Subcutaneous abdominal adipose tissue (tissue), 5 donors: ENCODE results near the gene TBC1D5.
"Not testable (repeated sequence)": the region's sequence is repeated elsewhere in the genome, so short reads cannot be mapped to it uniquely, and the experiment has no call there.

ENCODE experiments used
- H3K27ac ChIP-seq: one replicate; pipeline ENCODE4 v1.7.0; 2013; ENCODE audit warnings: low read depth, mild to moderate bottlenecking, inconsistent platforms, low read length, moderate library complexity
- H3K27me3 ChIP-seq, 5 donors: one replicate each; pipeline ENCODE4 v1.7.0; 2013; ENCODE audit warnings: low read length in 5 of 5, inconsistent platforms in 1 of 5; ENCODE audit not compliant: control insufficient read depth in 5 of 5, insufficient read depth in 4 of 5
- H3K36me3 ChIP-seq, 5 donors: one replicate each; pipeline ENCODE4 v1.7.0; 2013; ENCODE audit warnings: low read length in 5 of 5; ENCODE audit not compliant: control insufficient read depth in 5 of 5, insufficient read depth in 5 of 5
- H3K4me1 ChIP-seq, 5 donors: one replicate each; pipeline ENCODE4 v1.7.0; 2013; ENCODE audit warnings: low read length in 5 of 5, mild to moderate bottlenecking in 3 of 5, moderate library complexity in 1 of 5; ENCODE audit not compliant: control insufficient read depth in 5 of 5, insufficient read depth in 5 of 5
- H3K4me3 ChIP-seq, 5 donors: one replicate each; pipeline ENCODE4 v1.7.0; 2013; ENCODE audit warnings: low read length in 5 of 5, low read depth in 1 of 5
- H3K9ac ChIP-seq, 5 donors: one replicate each; pipeline ENCODE4 v1.7.0; 2013; ENCODE audit warnings: low read length in 5 of 5, mild to moderate bottlenecking in 4 of 5, moderate library complexity in 3 of 5
- H3K9me3 ChIP-seq, 5 donors: one replicate each; pipeline ENCODE4 v1.7.0; 2013; ENCODE audit warnings: low read length in 5 of 5; ENCODE audit not compliant: control insufficient read depth in 5 of 5
- donor health status: healthy.
- donor health status: healthy.
- donor health status: healthy.
- donor health status: healthy.
- donor health status: healthy.

TBC1D5 gene

DNA sequence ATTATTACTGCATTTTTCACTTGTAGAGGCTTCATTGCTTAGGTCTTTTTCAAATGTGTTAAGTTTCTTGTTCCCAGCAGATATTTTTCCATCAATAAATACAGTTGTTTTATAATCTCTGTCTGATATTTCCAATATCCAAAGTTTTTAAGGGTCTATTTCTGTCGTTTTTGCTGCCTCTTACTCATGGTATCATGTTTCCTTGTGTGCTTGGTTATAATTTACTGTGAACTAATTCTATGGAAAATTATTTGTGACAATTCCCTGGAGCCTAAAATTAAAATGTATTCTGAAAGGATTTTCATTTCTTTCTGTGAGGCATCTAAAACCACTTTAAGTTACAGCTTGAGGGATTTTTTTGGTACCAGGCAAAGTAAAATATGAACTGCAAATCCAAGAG is 17.5 kb downstream of the TBC1D5 start:
- peaks cover 0 to 3% (median 0%) of the 10 kb centered on the region in 5 donors for H3K9me3 ChIP-seq
- H3K4me3 ChIP-seq, result no peak overlapping the region
- peaks cover 0 to 11% (median 10%) of the 10 kb centered on the region in 5 donors for H3K36me3 ChIP-seq
- H3K27me3 ChIP-seq, result no peaks in the 10 kb centered on the region
- no peaks in the 10 kb centered on the region for H3K4me1 ChIP-seq
- no peak overlapping the region for H3K9ac ChIP-seq
- no peak overlapping the region for H3K27ac ChIP-seq

DNA sequence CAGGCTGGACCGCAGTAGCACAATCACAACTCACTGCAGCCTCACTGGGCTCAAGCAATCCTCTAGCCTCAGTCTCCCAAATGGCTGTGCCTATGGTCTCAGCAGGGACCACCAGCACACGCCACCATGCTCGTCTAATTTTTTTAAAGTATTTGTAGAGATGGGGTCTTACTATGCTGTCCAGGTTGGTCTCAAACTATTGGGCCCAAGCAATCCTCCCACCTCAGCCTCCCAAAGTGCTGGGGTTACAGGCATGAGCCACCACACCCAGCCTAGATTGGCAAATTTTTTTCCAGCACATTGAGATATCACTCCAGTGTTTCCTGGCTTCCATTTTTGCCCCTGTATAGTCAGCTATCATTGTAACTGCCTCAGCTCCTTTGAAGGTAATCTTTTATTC is 18.3 kb downstream of the TBC1D5 start:
- no peak overlapping the region for H3K27ac ChIP-seq

GRCh38 chr3:17717411-17717810 is 25.0 kb downstream of the TBC1D5 start:
- H3K4me1 ChIP-seq, result peaks cover 0 to 4% (median 0%) of the 10 kb centered on the region in 5 donors
- H3K4me3 ChIP-seq, result no peak overlapping the region
- H3K36me3 ChIP-seq, result peaks cover 7 to 14% (median 12%) of the 10 kb centered on the region in 5 donors
- H3K27me3 ChIP-seq, result no peaks in the 10 kb centered on the region
- H3K27ac ChIP-seq, result no peak overlapping the region
- peaks cover 6 to 19% (median 10%) of the 10 kb centered on the region in 5 donors for H3K9me3 ChIP-seq
- H3K9ac ChIP-seq, result no peak overlapping the region

More for the DNA sequence above, 18.3 kb downstream of the TBC1D5 start:
- H3K9ac ChIP-seq, result no peak overlapping the region
- peaks cover 0 to 10% (median 9%) of the 10 kb centered on the region in 5 donors for H3K36me3 ChIP-seq
- peaks cover 0 to 3% (median 0%) of the 10 kb centered on the region in 5 donors for H3K9me3 ChIP-seq
- no peaks in the 10 kb centered on the region for H3K27me3 ChIP-seq
- H3K4me3 ChIP-seq, result no peak overlapping the region
- no peaks in the 10 kb centered on the region for H3K4me1 ChIP-seq

GRCh38 chr3:17714473-17714872 is 28.0 kb downstream of the TBC1D5 start:
- Histone ChIP-seq H3K9ac (no peak overlapping the region), H3K27me3 (no peaks in the 10 kb centered on the region), H3K36me3 (peaks cover 7 to 14% (median 12%) of the 10 kb centered on the region in 5 donors), H3K4me1 (peaks cover 0 to 4% (median 0%) of the 10 kb centered on the region in 5 donors), H3K27ac (no peak overlapping the region), H3K4me3 (no peak overlapping the region), H3K9me3 (peaks cover 6 to 19% (median 10%) of the 10 kb centered on the region in 5 donors)

DNA sequence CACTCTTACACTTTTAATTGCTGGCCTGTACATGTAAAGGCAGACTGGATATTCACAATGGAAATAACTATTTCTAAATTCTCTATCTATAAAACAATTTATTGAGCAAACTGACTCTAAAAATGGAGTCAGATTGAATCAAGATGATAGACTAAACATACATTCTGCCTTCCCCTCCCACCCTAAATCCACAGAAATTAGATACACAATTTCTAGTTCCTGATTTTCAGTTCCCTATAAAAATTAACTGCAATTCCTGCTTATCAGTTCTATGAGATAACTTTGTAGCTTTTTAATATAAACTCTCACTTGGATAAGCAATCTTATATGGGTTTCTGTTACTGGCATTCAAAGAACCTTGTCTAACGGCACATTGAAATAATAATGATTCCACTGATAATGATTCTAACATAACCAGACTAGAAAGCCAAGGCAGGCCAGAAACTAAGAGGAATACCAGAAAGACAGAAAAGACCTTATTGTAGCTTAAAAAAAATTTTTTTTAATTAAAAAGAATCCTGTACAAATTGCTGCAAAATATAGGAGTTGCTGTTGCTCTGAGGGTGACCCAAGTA is 33.1 kb downstream of the TBC1D5 start:
- no peaks in the 10 kb centered on the region for H3K27me3 ChIP-seq
- peaks cover 3 to 5% (median 5%) of the 10 kb centered on the region in 5 donors for H3K36me3 ChIP-seq
- no peak overlapping the region for H3K9ac ChIP-seq
- H3K27ac ChIP-seq, result no peak overlapping the region
- H3K9me3 ChIP-seq, result peaks cover 1 to 7% (median 5%) of the 10 kb centered on the region in 5 donors
- no peaks in the 10 kb centered on the region for H3K4me1 ChIP-seq
- no peak overlapping the region for H3K4me3 ChIP-seq

DNA sequence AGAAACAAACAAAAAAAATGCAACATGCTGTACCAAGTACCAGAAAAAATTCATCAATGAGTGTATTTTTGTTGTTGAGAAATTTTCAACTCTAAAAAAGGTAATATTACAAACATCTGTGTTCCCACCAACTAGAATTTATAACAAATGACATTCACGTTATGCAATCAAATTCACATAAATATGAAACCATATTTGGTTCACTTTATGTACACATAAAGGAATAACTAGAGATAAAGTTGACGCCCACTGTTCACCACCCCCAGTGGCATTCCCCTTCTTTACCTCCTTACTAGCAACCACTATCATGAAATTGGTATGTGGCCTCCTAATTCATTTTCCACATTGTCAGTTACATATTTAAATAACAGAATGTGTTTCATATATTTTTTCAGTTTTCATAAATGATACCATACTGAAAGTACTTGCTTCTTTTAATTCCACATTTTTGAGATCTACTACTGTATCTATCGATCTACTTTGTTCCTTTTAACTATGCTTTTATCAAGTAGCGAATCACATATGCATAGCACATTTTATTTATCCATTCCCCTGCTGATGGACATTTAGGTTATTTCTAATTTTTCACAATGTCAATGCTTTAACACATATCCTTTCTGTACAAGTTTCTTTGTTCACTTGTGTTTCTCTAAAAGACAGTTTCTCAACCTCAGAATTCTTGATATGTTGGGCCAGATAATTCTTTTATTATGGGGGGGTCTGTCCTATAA is 34.5 kb downstream of the TBC1D5 start:
- Histone ChIP-seq H3K36me3 (no peaks in the 10 kb centered on the region), H3K4me3 (no peak overlapping the region), H3K9ac (no peak overlapping the region), H3K9me3 (no peaks in the 10 kb centered on the region), H3K27me3 (no peaks in the 10 kb centered on the region), H3K4me1 (no peaks in the 10 kb centered on the region), H3K27ac (peak overlapping the region; percentile 1)

DNA sequence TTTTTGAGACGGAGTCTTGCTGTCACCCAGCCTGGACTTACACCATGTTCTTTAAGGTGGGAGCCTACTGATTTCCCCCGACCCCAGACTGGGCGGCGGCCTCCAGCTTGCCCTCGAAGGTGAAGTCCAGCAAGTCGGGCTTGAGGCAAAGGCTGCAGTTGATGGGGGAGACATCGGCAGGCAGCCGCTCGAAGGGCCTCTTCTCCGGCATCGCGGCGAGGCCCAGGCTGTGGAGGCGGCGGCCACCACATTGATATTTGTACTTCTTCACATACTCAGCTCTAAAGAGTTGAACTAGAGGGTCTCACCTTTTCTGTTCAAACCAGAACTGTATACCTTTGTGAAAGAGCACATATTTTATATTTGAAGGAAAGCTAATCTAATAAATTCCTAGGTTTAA is 36.4 kb downstream of the TBC1D5 start:
- not testable (repeated sequence) for H3K27me3 ChIP-seq, H3K9me3 ChIP-seq, H3K4me3 ChIP-seq, H3K9ac ChIP-seq, H3K27ac ChIP-seq, H3K4me1 ChIP-seq, H3K36me3 ChIP-seq

DNA sequence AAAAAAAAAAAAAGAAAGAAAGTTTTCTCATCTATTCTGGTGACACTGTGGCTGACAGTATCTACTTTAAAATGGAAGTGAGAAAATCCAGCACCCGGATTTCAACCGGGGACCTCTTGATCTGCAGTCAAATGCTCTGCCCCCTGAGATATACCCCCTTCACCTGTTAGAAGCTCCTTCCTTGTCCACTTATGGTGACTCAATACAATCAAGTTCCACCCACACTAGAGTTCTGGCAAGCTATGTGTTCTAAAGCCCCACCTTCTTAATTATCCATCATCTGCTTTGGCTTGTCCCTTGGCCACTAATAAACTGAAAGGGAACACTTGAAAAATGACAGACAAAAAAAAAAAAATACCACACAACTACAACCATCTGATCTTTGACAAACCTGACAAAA is 42.6 kb downstream of the TBC1D5 start:
- not testable (repeated sequence) for H3K27ac ChIP-seq, H3K4me3 ChIP-seq, H3K36me3 ChIP-seq, H3K9me3 ChIP-seq, H3K4me1 ChIP-seq, H3K27me3 ChIP-seq, H3K9ac ChIP-seq

DNA sequence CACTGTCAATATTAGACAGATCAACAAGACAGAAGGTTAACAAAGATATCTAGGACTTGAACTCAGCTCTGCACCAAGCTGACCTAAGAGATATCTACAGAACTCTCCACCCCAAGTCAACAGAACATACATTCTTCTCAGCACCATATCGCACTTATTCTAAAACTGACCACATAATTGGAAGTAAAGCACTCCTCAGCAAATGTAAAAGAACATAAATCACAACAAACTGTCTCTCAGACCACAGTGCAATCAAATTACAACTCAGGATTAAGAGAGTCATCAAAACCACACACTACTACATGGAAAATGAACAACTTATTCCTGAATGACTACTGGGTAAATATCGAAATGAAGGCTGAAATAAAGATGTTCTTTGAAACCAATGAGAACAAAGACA is 46.8 kb downstream of the TBC1D5 start:
- not testable (repeated sequence) for H3K9ac ChIP-seq

GRCh38 chr3:17693670-17693999 is 48.8 kb downstream of the TBC1D5 start:
- not testable (repeated sequence) for H3K9ac ChIP-seq, H3K27ac ChIP-seq, H3K9me3 ChIP-seq, H3K4me1 ChIP-seq, H3K4me3 ChIP-seq, H3K27me3 ChIP-seq, H3K36me3 ChIP-seq

More for the DNA sequence above, 46.8 kb downstream of the TBC1D5 start:
- not testable (repeated sequence) for H3K27ac ChIP-seq, H3K4me1 ChIP-seq, H3K4me3 ChIP-seq, H3K9me3 ChIP-seq, H3K36me3 ChIP-seq, H3K27me3 ChIP-seq
